Pancreas (tissue), 10 donors: Measurements from ENCODE around the gene PLPP3. TPM values are rescaled to one million over a fixed set of nuclear protein-coding genes. Genes with fewer than 3 reads are reported as not detected.

ENCODE experiments used
- ATAC-seq, 4 donors: fragments of 200-7000 bp; cut with Tn5 transposase; one replicate each; pipeline versions ENCODE4 v1.8.0 to v1.9.1; 2020; ENCODE audit warnings: mild to moderate bottlenecking in 4 of 4, moderate library complexity in 4 of 4
- DNase-seq, 6 donors: peaks; one replicate each; pipeline ENCODE4 v3.0.0-alpha.2; 2020
- FAIRE-seq: peaks from 2 replicates; lab custom pipeline; 2012; peaks lifted over from hg19 to GRCh38; lab: Jason Lieb, UNC
- H3K27ac ChIP-seq, 4 donors: fragments of 200-600 bp; sonication (generic); 1 replicate in 3 of 4; 2 replicates in 1 of 4; pipeline versions ENCODE4 v1.5.0 to v1.8.0; 2020
- H3K27me3 ChIP-seq, 4 donors: fragments of 200-600 bp; one replicate each; pipeline ENCODE4 v1.8.0; 2021
- H3K36me3 ChIP-seq, 3 donors: fragments of 200-600 bp; sonication (generic) in 1 of 3; one replicate each; pipeline versions ENCODE4 v1.5.0 to v1.8.0; 2020 to 2021
- H3K4me1 ChIP-seq, 3 donors: fragments of 200-600 bp; one replicate each; pipeline ENCODE4 v1.8.0; 2021
- H3K4me3 ChIP-seq, 4 donors: fragments of 200-600 bp; sonication (generic) in 2 of 4; one replicate each; pipeline versions ENCODE4 v1.5.0 to v1.8.0; 2020 to 2021
- H3K9me3 ChIP-seq, 4 donors: fragments of 200-600 bp; one replicate each; pipeline ENCODE4 v1.8.0; 2021
- WGBS, 2 donors: extraction: QIAGEN DNeasy Blood & Tissue Kit; methylation state at CpG; one replicate each; pipeline ENCODE4 v1.1.7; 2013; 5-methylcytosine and 5-hydroxymethylcytosine counted together
- intact Hi-C, 3 donors: fragments of 100-400 bp; cut with DNase I; formaldehyde crosslinking; loops; one replicate each; pipeline versions ENCODE4 v1.11.1 to v1.14.2; 2022
- polyA plus RNA-seq, 2 donors: library from polyadenylated mRNA; stranded (reverse); fragments of 200-250 nt; gene quantifications; one replicate each; pipeline ENCODE4 v1.2.3, GENCODE V29; 2013
- total RNA-seq, 6 donors: library from RNA; stranded (reverse); fragmentation: NEBNext Ultra II Directional in 4 of 6; extraction: Animal tissue kit (Norgen Biotek cat#: 25700) in 4 of 6; gene quantifications; one replicate each; pipeline versions ENCODE4 v1.2.1 to v1.2.4, GENCODE V29; 2021 to 2023
- TF ChIP-seq, protein P1 (sequence below), 4 donors: fragments of 200-600 bp; sonication (generic) in 3 of 4; IDR thresholded peaks; one replicate each; pipeline versions ENCODE4 v1.5.0 to v1.8.0; 2021; ENCODE audit warnings: antibody characterized with exemption in 4 of 4
- donor health status: healthy with polysubstance abuse.
- donor health status: DM: no; HTN: no; CAD: no; lungs with moderate emphysema.
- donor health status: DM: no; HTN: no; CAD: no.
- donor health status: control.
- donor health status: control.
- donor health status: Bipolar disorder and iron deficiency.
- donor health status: DM: yes; HTN: yes; CAD: no.
- donor health status: DM: no; HTN: no; CAD: no.
- donor health status: DM: no; HTN: no; CAD: no.
- donor health status: DM: yes; HTN: yes; CAD: no.

The PLPP3 gene
- total and polyA plus RNA-seq, 8 donors: 5.5 to 29.6 (median 18.7) TPM

DNA sequence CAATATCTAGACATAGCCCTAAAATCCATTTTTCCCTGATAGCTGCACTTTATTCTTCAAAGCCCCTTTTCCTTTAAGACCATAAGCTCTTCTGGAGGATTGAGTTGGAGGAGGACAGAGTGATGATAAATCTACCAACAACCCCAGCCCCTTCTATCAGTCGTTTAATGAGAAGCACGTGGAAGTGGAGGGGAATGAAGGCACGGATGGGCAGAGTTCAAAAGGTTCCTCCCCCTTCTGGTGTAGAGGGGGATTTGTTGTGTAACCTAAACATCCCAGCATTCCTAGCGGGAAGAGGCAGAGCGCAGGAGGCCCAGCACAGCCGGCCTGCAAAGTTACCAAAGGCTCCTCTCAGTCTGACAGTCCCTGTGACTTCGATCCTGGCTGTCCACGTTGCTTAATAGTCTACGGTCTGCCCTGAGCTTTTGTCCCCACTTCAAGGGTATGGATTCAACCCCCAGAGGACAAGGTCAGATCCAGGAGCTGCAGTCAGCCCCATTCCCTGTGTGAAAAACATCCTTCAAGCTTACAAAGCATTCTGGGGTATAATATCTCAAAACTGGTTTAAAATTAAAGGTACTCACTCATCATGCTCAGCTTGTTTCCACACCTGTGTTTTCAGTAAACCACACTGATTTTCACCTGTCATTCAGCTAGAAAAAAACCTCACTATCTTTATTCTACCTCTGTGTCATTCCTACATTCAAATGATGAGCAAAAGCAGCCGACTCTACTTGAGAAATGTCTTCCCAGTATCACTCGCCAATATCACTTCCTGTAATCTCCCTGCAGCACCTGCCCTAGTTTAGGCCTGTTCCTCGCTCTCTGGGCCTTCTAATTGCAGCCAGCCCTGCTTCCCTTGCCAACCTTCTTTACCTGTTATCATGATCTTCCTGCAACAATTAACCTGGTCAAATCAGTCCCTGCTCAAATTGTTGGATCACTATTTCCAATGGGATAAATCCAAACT lies 117.9 kb downstream of the PLPP3 start:
- no peaks in the 10 kb centered on the region for H3K9me3 ChIP-seq
- no peak for ATAC-seq
- TF ChIP-seq, protein P1, sequence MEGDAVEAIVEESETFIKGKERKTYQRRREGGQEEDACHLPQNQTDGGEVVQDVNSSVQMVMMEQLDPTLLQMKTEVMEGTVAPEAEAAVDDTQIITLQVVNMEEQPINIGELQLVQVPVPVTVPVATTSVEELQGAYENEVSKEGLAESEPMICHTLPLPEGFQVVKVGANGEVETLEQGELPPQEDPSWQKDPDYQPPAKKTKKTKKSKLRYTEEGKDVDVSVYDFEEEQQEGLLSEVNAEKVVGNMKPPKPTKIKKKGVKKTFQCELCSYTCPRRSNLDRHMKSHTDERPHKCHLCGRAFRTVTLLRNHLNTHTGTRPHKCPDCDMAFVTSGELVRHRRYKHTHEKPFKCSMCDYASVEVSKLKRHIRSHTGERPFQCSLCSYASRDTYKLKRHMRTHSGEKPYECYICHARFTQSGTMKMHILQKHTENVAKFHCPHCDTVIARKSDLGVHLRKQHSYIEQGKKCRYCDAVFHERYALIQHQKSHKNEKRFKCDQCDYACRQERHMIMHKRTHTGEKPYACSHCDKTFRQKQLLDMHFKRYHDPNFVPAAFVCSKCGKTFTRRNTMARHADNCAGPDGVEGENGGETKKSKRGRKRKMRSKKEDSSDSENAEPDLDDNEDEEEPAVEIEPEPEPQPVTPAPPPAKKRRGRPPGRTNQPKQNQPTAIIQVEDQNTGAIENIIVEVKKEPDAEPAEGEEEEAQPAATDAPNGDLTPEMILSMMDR (IDR thresholded peaks at IDR 0.05): no peak
- H3K27ac ChIP-seq: no peak overlapping the region
- FAIRE-seq: no peak
- no peak for DNase-seq
- intact Hi-C loops: no loop called here
- H3K27me3 ChIP-seq: no peaks in the 10 kb centered on the region
- H3K4me3 ChIP-seq: no peak overlapping the region
- WGBS, 2 donors: 68 to 71% methylated on average over 12 of the region's 12 CpGs
- no peaks in the 10 kb centered on the region for H3K4me1 ChIP-seq
- H3K36me3 ChIP-seq: no peaks in the 10 kb centered on the region

DNA sequence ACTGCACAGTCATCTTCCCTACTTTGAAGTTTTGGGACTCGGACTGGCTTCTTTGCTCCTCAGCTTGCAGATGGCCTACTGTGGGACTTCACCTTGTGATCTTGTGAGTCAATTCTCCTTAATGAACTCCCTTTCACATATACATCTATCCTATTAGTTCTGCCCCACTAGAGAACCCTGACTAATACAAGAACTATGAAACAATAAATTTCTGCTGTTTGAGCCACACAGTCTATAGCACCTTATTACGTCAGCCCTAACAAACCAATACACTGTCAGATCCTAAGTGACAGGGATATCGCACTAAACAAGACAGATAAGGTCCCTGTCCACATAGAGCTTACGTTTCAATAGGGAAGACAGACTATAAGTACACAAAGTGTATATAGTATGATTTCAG lies 120.1 kb downstream of the PLPP3 start:
- Histone ChIP-seq H3K4me3 (no peak overlapping the region), H3K4me1 (no peaks in the 10 kb centered on the region), H3K36me3 (no peaks in the 10 kb centered on the region), H3K27ac (no peak overlapping the region), H3K9me3 (no peaks in the 10 kb centered on the region), H3K27me3 (no peaks in the 10 kb centered on the region)
- FAIRE-seq (no peak), DNase-seq (no peak), ATAC-seq (no peak)
- intact Hi-C loops: no loop called here
- TF ChIP-seq, protein P1 (IDR thresholded peaks at IDR 0.05): no peak
- WGBS, 2 donors: 94 to 100% methylated on average over 4 of the region's 4 CpGs

DNA sequence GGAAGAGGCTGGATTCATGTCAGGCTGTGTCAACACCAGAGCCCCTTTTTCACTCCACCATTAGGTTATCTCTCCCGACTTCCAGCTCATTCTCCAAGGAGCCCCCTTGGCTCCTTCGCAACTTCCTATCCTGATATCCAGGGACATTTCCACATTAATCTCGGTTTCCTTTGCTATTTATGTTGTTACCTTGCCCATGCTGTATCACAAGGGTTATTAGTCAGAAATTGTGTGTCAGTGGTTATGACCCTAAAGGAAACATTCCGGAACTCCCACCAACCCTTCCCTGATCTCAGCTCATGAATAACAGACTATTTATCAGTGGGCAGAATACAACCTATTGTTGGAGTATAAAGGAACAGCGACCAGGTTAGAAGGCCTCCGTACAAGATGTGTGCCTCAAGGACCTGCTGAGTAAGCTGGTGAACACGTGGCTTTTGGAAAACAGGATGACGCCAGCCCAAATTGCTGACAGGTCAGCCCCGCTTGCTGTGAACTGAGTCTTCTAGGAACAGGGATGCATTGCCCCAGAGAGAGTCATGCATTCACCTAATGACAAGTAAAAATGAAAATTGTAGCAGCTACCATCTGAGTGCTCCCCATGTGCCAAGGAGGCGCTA lies 121.5 kb downstream of the PLPP3 start:
- ATAC-seq: no peak
- TF ChIP-seq, protein P1 (IDR thresholded peaks at IDR 0.05): no peak
- FAIRE-seq: no peak
- H3K36me3 ChIP-seq: no peaks in the 10 kb centered on the region
- no peak overlapping the region for H3K27ac ChIP-seq
- 89 to 92% methylated on average over 10 of the region's 10 CpGs for WGBS, 2 donors
- intact Hi-C loops: no loop called here
- H3K9me3 ChIP-seq: no peaks in the 10 kb centered on the region
- H3K27me3 ChIP-seq: no peaks in the 10 kb centered on the region
- H3K4me1 ChIP-seq: no peaks in the 10 kb centered on the region
- DNase-seq: no peak
- H3K4me3 ChIP-seq: no peak overlapping the region

DNA sequence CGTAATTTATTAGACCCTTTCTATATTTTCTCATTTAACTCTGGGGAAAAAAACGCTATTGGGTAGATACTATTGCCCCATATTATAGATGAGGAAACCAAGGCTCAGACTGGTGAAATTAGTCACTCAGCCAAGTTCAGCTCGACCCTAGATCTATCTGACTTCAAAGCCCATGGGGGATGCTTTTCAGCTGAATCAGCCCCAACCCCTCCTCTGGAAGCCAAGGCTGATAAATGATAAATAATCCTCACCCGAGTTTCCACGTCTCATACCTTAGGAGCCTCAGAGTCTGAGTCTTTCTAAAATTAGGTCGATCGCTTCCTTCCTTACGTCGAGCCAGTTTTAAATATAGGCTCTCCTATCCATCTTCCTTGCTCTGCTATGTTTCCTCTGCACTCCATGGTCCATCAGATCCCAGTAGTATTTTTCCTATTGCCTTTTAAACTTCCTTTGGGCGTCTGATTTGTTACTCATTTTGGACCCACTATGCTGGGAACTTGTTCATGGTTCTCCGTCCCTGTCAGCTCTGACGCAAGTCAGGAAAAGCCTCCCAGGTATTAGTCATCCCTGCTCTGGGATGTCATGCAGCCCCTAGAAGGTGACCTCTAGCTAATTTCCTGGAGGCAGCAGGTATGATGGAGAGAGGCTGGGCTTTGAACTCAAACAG lies 122.8 kb downstream of the PLPP3 start:
- TF ChIP-seq, protein P1 (IDR thresholded peaks at IDR 0.05): no peak

More for the DNA sequence above, 122.8 kb downstream of the PLPP3 start:
- Histone ChIP-seq H3K4me1 (no peaks in the 10 kb centered on the region), H3K9me3 (no peaks in the 10 kb centered on the region), H3K27ac (no peak overlapping the region), H3K4me3 (no peak overlapping the region), H3K36me3 (no peaks in the 10 kb centered on the region), H3K27me3 (no peaks in the 10 kb centered on the region)
- ATAC-seq: peak in 2 of 4 donors; percentile 19 to 25
- 83 to 86% methylated on average over 12 of the region's 12 CpGs for WGBS, 2 donors
- no peak for DNase-seq
- intact Hi-C loops: no loop called here
- FAIRE-seq: no peak
